CD14-positive monocyte (primary cell): ENCODE data around the gene COMT. TPM values are rescaled to one million over a fixed set of nuclear protein-coding genes. Genes with fewer than 3 reads are reported as not detected.

ENCODE experiments used
- DNase-seq, 3 donors: peaks; one replicate each; pipeline ENCODE4 v3.0.0-alpha.2; 2011 to 2022
- H2AFZ ChIP-seq: 2 replicates; pipeline ENCODE4 v1.6.0; 2012; ENCODE audit warnings: mild to moderate bottlenecking, low read depth, low read length, inconsistent platforms; ENCODE audit not compliant: insufficient read depth, poor library complexity, severe bottlenecking
- H3K27ac ChIP-seq, 2 donors: 1 replicate in 1 of 2; 2 replicates in 1 of 2; pipeline ENCODE4 v1.5.1; 2012 to 2013; ENCODE audit warnings: low read length in 2 of 2, control low read depth in 1 of 2, inconsistent platforms in 1 of 2, low read depth in 1 of 2, mild to moderate bottlenecking in 1 of 2
- H3K27me3 ChIP-seq, 2 donors: one replicate each; pipeline versions ENCODE4 v1.6.0 to v1.6.1; 2011 to 2013; ENCODE audit warnings: low read length in 2 of 2; ENCODE audit not compliant: control insufficient read depth in 2 of 2, insufficient read depth in 2 of 2
- H3K36me3 ChIP-seq, 2 donors: replicated peaks in 1 of 2; 1 replicate in 1 of 2; 2 replicates in 1 of 2; pipeline versions ENCODE4 v1.5.1 to v1.6.1; 2012 to 2013; ENCODE audit warnings: low read length in 2 of 2, control low read depth in 1 of 2, inconsistent platforms in 1 of 2, mild to moderate bottlenecking in 1 of 2; ENCODE audit not compliant: insufficient read depth in 2 of 2, control insufficient read depth in 1 of 2
- H3K4me1 ChIP-seq, 2 donors: 1 replicate in 1 of 2; 2 replicates in 1 of 2; pipeline versions ENCODE4 v1.5.1 to v1.6.1; 2012 to 2013; ENCODE audit warnings: low read length in 2 of 2, control low read depth in 1 of 2, inconsistent platforms in 1 of 2, mild to moderate bottlenecking in 1 of 2, moderate library complexity in 1 of 2; ENCODE audit not compliant: insufficient read depth in 2 of 2, control insufficient read depth in 1 of 2
- H3K4me2 ChIP-seq: replicated peaks from 2 replicates; pipeline ENCODE3; 2012; ENCODE audit warnings: low read length, moderate library complexity, mild to moderate bottlenecking; ENCODE audit not compliant: poor library complexity, severe bottlenecking; ENCODE audit errors: extremely low read depth
- H3K4me3 ChIP-seq, 3 experiments: fragments of 200-600 bp in 1 of 3; sonication (generic) in 1 of 3; replicated peaks in 1 of 3; 1 replicate in 2 of 3; 2 replicates in 1 of 3; pipeline ENCODE4 v1.5.1; 2011 to 2013; ENCODE audit warnings: low read length in 3 of 3, mild to moderate bottlenecking in 3 of 3, control low read depth in 2 of 3, low read depth in 2 of 3, inconsistent platforms in 1 of 3, moderate library complexity in 1 of 3
- H3K79me2 ChIP-seq: 2 replicates; pipeline ENCODE4 v1.6.0; 2012; ENCODE audit warnings: mild to moderate bottlenecking, control low read depth, inconsistent platforms, low read length, moderate library complexity; ENCODE audit not compliant: insufficient read depth
- H3K9ac ChIP-seq: 2 replicates; pipeline ENCODE4 v1.6.0; 2017; ENCODE audit warnings: low read length, mild to moderate bottlenecking; ENCODE audit not compliant: insufficient read depth, poor library complexity, severe bottlenecking
- H3K9me3 ChIP-seq, 2 donors: replicated peaks in 1 of 2; 1 replicate in 1 of 2; 2 replicates in 1 of 2; pipeline versions ENCODE4 v1.5.1 to v1.6.1; 2012 to 2013; ENCODE audit warnings: low read length in 2 of 2, control low read depth in 1 of 2; ENCODE audit not compliant: control insufficient read depth in 1 of 2, insufficient read depth in 1 of 2
- H4K20me1 ChIP-seq: 2 replicates; pipeline ENCODE4 v1.6.0; 2012; ENCODE audit warnings: mild to moderate bottlenecking, low read length, control low read depth, moderate library complexity; ENCODE audit not compliant: insufficient read depth
- H3K27ac Mint-ChIP-seq, 7 donors: one replicate each; pipeline ENCODE4 v1.8.0; 2020; ENCODE audit warnings: mild to moderate bottlenecking in 7 of 7, mixed read lengths in 7 of 7, moderate library complexity in 6 of 7, inconsistent platforms in 2 of 7
- H3K27me3 Mint-ChIP-seq, 3 donors: one replicate each; pipeline ENCODE4 v1.8.0; 2021 to 2022; ENCODE audit warnings: low read depth in 3 of 3, mild to moderate bottlenecking in 3 of 3, mixed read lengths in 3 of 3, moderate library complexity in 3 of 3, inconsistent platforms in 1 of 3
- H3K36me3 Mint-ChIP-seq, 2 donors: one replicate each; pipeline ENCODE4 v1.8.0; 2020; ENCODE audit warnings: mixed read lengths in 2 of 2, inconsistent platforms in 1 of 2, mild to moderate bottlenecking in 1 of 2
- H3K4me1 Mint-ChIP-seq: one replicate; pipeline ENCODE4 v1.8.0; 2020; ENCODE audit warnings: mild to moderate bottlenecking, mixed read lengths
- H3K4me3 Mint-ChIP-seq, 2 donors: one replicate each; pipeline ENCODE4 v1.8.0; 2020; ENCODE audit warnings: mild to moderate bottlenecking in 2 of 2, mixed read lengths in 2 of 2, moderate library complexity in 1 of 2
- H3K9me3 Mint-ChIP-seq, 7 donors: one replicate each; pipeline ENCODE4 v1.8.0; 2020 to 2022; ENCODE audit warnings: mixed read lengths in 7 of 7, mild to moderate bottlenecking in 6 of 7, moderate library complexity in 6 of 7, inconsistent platforms in 2 of 7
- WGBS: methylation state at CpG from one replicate; pipeline ENCODE4 v1.1.5; 2013; ENCODE audit warnings: missing lambda C conversion rate; ENCODE audit not compliant: insufficient coverage; 5-methylcytosine and 5-hydroxymethylcytosine counted together
- intact Hi-C, 2 donors: fragments of 100-400 bp; cut with micrococcal nuclease; formaldehyde crosslinking; loops; one replicate each; pipeline versions ENCODE4 v1.15.0 to v1.15.1; 2023
- polyA plus RNA-seq, 3 donors: library from polyadenylated mRNA; depleted of rRNA in 1 of 3; unstranded in 2 of 3; stranded (reverse) in 1 of 3; fragments of 300-500 nt in 2 of 3; fragments of >200 nt in 1 of 3; fragmentation: Illumina TruSeq in 2 of 3; gene quantifications; 1 replicate in 2 of 3; 2 replicates in 1 of 3; pipeline ENCODE4 v1.2.3, GENCODE V29; 2012 to 2021
- TF ChIP-seq, protein P1 (sequence below): fragments of 200-600 bp; IDR thresholded peaks from one replicate; pipeline ENCODE4 v1.8.0; 2022; ENCODE audit warnings: antibody characterized with exemption, mild to moderate bottlenecking

Gene COMT
- polyA plus RNA-seq, 3 donors = 314 to 400 (median 329) TPM

DNA sequence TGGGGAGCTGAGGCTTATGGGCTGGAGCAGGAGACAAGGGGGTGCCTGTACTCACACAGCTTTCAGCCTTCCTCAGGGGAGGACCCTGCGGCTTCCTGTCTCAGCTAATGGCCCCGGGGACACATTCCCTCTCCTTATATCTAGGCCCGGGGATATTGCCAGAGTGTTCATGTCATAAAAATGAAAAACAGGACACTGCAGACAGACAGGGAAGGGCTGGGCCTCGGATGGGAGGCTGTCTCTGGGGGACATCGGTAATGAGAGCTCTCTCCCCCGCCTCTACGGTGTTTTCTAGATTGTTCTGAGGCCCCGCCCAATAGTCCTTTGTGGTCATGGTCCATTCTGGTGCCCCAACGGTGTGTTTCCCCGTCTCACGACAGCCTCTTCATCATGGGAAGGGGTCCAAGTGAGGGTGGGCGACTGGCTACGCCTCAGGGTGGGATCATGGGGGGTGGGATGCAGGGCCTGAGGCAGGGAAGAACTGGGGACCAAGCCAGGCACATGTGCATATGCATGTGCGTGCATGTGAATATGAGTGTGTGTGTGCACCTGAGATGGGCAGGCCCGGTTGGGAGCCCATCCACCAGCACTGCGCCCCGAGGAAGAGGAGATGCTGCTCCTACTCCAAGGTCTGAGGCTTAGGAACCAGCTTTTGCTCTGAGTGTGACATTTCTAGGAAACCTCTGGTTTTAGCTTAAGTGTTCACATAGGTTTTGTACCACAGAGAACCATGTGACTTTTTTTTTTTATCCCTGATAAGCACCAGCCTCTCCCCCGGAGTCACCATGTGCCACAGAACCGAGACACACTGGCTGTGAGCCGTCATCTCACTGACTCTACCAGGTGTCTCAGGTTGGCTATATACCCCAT lies 69.8 kb downstream of the COMT start:
- H3K9me3 ChIP-seq = peaks cover 0 to 6% of the 10 kb centered on the region in 2 donors
- no peaks in the 10 kb centered on the region for H3K36me3 Mint-ChIP-seq
- TF ChIP-seq, protein P1, sequence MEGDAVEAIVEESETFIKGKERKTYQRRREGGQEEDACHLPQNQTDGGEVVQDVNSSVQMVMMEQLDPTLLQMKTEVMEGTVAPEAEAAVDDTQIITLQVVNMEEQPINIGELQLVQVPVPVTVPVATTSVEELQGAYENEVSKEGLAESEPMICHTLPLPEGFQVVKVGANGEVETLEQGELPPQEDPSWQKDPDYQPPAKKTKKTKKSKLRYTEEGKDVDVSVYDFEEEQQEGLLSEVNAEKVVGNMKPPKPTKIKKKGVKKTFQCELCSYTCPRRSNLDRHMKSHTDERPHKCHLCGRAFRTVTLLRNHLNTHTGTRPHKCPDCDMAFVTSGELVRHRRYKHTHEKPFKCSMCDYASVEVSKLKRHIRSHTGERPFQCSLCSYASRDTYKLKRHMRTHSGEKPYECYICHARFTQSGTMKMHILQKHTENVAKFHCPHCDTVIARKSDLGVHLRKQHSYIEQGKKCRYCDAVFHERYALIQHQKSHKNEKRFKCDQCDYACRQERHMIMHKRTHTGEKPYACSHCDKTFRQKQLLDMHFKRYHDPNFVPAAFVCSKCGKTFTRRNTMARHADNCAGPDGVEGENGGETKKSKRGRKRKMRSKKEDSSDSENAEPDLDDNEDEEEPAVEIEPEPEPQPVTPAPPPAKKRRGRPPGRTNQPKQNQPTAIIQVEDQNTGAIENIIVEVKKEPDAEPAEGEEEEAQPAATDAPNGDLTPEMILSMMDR = no peak
- H3K27me3 ChIP-seq = peaks cover 9 to 16% of the 10 kb centered on the region in 2 donors
- no peak overlapping the region for H2AFZ ChIP-seq
- no peak overlapping the region for H3K4me3 Mint-ChIP-seq
- H3K4me1 ChIP-seq = peaks cover 0 to 7% of the 10 kb centered on the region in 2 donors
- H3K9ac ChIP-seq = no peak overlapping the region
- peaks cover 0 to 4% (median 0%) of the 10 kb centered on the region in 7 donors for H3K9me3 Mint-ChIP-seq
- no peaks in the 10 kb centered on the region for H3K79me2 ChIP-seq
- intact Hi-C loops = loop anchor here (5.0 to 10.0 kb wide), 3 partner anchors 39 to 279 kb away; partner anchors contain the start of genes GNB1L (in 1 of the 2) and RTL10 (in 1 of the 2)
- H3K27ac ChIP-seq = no peak overlapping the region
- no peaks in the 10 kb centered on the region for H3K36me3 ChIP-seq
- no peak overlapping the region for H3K4me2 ChIP-seq
- H3K4me1 Mint-ChIP-seq = no peaks in the 10 kb centered on the region
- peaks cover 15 to 31% (median 24%) of the 10 kb centered on the region in 3 donors for H3K27me3 Mint-ChIP-seq
- DNase-seq = no peak
- WGBS = 82% methylated on average over 18 of the region's 20 CpGs
- no peak overlapping the region for H3K4me3 ChIP-seq
- H3K27ac Mint-ChIP-seq = no peak overlapping the region
- H4K20me1 ChIP-seq = no peaks in the 10 kb centered on the region

DNA sequence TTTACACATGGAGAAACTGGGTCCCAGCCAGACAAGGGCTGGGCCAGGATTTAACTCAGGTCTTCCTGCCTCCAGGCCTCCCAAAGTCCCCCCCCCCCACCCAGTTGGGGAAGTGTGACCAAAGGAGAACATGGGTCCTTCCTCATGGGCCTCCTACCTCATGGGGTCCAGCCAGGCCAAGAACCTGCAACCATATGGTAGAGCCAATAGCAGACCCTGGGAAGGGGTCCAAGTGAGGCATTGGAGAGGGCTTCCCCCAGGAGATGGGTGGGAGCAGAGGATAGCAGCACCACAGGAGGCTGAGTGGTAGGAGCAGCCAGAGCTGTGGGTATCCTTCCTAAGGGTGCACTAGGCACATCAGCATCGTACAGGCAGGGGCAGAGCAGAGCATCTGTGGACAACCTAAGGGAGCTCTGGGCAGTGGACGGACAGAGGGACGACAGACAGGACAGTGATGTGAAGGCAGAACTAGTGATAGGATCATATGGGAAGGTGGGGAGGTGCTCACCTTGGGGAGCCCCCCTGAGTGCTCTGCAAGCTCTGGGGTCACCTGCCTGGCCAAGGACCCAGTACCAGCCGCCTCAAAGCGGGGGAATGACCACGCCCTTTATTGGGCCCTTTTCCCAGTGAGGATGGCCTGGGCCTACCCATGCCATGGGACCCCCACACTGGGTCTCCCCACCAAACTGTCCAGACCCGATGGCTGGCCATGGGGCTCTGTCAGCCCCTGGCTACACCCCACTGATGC lies 70.6 kb downstream of the COMT start:
- H3K36me3 Mint-ChIP-seq = no peaks in the 10 kb centered on the region
- no peaks in the 10 kb centered on the region for H3K36me3 ChIP-seq
- H4K20me1 ChIP-seq = no peaks in the 10 kb centered on the region
- no peak overlapping the region for H3K27ac ChIP-seq
- WGBS = 98% methylated on average over 4 of the region's 7 CpGs
- H3K9me3 ChIP-seq = peaks cover 0 to 6% of the 10 kb centered on the region in 2 donors
- H3K9ac ChIP-seq = no peak overlapping the region
- peak overlapping the region in 1 of 2 donors; percentile 31 for H3K4me3 Mint-ChIP-seq
- H3K9me3 Mint-ChIP-seq = peaks cover 0 to 4% (median 0%) of the 10 kb centered on the region in 7 donors
- no peaks in the 10 kb centered on the region for H3K79me2 ChIP-seq
- intact Hi-C loops = loop anchor here (2.0 to 10.0 kb wide), 4 partner anchors 40 to 280 kb away; partner anchors contain the start of genes GNB1L (in 1 of the 2) and RTL10 (in 1 of the 2)
- H3K4me1 ChIP-seq = peaks cover 2 to 13% of the 10 kb centered on the region in 2 donors
- TF ChIP-seq, protein P1 = no peak
- no peak for DNase-seq
- peaks cover 10 to 19% of the 10 kb centered on the region in 2 donors for H3K27me3 ChIP-seq
- no peak overlapping the region for H3K4me2 ChIP-seq
- peaks cover 2% of the 10 kb centered on the region for H3K4me1 Mint-ChIP-seq
- no peak overlapping the region for H3K27ac Mint-ChIP-seq
- no peak overlapping the region for H2AFZ ChIP-seq
- no peak overlapping the region for H3K4me3 ChIP-seq
- peaks cover 15 to 37% (median 24%) of the 10 kb centered on the region in 3 donors for H3K27me3 Mint-ChIP-seq
